UCSD-AML1 (cell line): ENCODE measurements around the gene ACVR2B.

Source experiments
- DNase-seq: peaks from one replicate; lab custom pipeline; 2025; ENCODE audit not compliant: unreplicated experiment; lab: John Stamatoyannopoulos, UW

The ACVR2B gene

DNA sequence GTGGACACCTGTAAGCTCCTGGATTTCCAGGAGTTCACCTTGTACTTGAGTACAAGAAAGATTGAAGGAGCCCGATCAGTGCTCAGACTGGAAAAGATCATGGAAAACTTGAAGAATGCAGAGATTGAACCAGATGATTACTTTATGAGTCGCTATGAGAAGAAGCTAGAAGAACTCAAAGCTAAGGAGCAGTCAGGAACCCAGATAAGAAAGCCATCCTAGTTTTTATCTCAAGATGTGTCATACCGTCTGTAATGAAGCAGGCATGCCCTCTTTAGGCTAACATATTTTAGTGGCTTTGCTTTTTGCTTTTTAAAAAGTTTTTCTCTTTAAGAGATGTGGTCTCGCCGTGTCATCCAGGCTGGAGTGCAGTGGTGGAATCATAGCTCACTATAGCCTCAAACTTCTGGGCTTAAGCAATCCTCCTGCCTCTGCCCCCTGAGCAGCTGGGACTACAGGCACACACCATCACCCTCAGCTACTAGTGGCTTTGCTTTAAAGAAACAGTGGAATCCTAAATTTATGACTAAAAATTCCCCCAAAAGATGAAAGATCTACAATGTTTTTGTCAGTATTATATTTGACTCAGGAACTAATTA, 70.5 kb downstream of the ACVR2B start:
- no peak for DNase-seq

DNA sequence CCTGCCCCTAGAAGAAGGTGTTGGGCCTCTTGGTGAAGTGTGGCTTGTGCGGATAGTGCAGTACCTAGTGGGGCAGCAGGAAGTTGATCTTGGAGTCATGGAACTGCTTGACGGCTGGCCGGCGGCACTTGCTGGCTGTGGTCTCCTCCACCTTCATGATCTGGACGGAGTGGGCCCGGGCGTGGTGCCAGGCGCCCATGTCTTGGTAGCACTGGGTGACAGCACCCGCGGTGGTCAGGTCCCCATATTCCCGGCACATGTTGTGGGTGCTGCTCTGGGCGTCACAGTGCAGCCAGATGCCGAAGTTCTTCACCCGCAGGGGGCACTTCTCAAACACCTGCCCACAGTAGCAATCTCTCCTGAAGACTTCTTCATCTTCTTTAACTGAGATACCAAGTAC, 73.1 kb downstream of the ACVR2B start:
- no peak for DNase-seq

- no peak for DNase-seq
Observed at GRCh38 chr3:38528457-38528856, 74.8 kb downstream of the ACVR2B start.

DNA sequence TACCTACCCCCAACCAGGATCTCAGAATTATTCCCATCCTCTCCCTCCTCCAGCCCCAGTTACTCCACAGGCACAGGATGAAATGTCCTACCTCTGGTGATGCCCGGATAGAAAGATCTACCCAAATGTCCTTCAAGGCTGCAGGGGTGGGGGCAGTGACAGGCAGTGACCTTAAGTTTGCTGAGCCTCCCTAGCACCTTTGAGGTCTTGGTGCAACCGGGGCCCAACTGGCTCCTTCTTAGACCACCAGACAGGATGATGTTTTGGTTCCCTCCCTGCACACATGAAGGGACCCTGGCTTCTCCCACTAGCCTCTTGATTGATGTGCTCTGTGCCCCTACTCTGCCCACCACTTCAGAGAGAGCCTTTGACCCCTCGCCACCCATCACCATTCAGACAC, 78.8 kb downstream of the ACVR2B start:
- DNase-seq, result no peak

- no peak for DNase-seq
Observed at GRCh38 chr3:38533285-38533976, 79.7 kb downstream of the ACVR2B start.

DNA sequence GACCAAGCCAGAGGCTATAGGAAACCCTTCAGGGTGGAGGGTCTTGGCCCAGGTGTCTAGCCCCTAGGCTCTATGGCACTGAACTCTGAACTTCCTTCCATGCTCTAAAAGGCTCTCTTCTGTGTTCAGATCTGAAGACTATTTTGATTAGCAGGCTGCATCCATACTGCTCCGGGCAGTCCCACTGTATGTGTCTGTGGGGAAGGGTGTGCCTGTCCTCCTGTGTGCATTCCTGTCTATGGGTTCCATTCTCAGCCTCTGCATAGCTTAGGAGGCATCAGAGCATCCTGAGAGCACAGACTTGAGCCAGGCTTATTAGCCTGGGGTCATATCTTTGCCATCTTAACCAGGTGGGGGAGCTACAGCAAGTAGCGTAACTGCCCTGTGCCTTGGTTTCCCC, 80.5 kb downstream of the ACVR2B start:
- DNase-seq, result no peak

GRCh38 chr3:38534604-38535003, 80.9 kb downstream of the ACVR2B start:
- no peak for DNase-seq

DNA sequence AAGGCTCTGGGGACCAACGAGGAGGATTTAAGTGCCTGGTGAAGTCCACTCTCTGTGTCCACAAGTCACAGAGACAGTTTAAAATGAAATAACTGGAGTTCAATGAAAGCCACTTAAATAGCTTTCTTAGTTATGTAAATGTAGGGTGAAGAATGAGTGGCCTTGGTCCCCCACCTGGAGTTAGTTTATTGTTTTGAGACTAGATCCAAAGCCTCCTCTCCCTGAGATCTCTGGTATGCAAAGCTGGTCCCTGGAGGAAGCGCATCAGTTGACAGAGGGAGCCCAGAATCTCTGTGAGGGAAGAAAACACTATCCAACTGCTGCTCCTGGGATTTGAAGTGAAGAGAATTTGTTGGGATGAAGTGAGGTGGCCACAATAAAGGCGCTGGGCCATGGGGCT, 83.0 kb downstream of the ACVR2B start:
- DNase-seq, result no peak

DNA sequence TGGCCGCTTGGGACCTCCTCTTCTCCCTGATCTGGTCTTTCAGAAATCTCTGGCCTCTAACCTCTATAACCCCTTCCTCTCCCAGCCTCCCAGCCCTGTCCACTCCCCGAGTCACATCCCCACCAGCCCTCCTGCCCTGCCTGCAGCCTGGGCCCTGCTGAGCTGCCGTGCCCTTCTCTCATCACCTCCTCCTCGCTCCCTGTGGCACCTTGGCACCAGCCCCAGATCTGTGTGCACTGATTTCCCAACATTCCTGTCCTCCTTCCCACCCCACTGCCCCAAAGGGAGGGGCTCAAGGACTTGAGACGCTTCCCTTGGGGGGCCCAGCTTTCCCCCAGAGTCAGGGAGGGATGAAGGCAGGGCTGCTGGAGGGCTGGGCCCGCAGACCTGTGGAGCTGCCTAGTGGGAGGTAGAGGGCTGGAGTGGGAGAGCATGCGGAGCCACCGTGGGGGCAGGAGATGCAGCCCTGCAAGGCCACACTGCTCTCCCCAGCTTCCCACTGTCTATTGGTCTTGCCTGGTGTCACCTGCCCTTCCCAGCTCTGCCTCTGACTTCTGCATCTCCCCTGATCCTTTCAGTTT, 85.2 kb downstream of the ACVR2B start:
- DNase-seq, result no peak

DNA sequence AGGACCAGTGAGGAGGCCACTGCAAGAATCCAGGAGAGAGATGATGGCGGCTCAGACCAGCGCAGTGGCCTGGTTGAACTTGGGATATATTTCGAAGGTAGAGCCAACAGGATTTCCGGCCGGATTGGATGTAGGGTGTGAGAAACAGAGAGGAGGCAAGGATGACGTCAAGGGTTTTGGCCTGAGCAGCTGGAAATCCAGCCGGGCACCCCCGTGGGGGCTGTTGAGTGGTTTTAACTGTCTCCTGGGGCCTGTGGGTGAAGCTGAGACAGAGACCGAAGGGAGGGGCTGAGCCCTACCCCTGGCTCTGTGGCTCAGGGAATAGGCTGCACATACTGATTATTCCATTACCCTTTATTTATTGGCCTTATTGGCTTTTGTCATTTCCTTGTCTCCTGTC, 88.1 kb downstream of the ACVR2B start:
- no peak for DNase-seq
